ENCODE measurements around the gene GFOD2.

Gene GFOD2

DNA sequence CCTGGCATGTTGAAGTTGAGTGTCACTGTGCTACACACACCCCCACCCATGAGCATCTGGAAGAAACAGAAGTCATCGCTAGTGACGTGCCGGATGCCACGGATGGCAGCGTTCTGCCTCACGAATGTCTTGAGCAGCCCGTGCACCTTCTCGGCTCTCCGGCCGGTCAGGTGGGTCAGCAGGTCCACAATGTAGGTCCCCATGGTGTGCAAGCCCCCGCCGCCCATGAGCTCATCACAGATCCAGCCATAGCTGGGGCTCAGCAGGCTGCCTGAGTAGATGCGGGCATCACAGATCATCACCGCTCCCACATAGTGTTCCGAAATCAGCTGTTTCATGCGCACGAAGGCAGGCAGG, 43.6 kb downstream of the GFOD2 start:
- Histone ChIP-seq H3K36me3 (peaks cover 7 to 34% (median 20%) of the 10 kb centered on the region in 11 experiments; a peak in 20 of 22 replicates), H3K4me1 (peaks cover 38 to 57% (median 49%) of the 10 kb centered on the region in 10 experiments), H3K4me2 (peak overlapping the region in 2 of 11 experiments; percentile 81 to 86; a peak in 3 of 22 replicates), H3K27ac (no peak overlapping the region), H3K9ac (no peak overlapping the region), H3K9me3 (replicated peaks in 1 of 11) (no peaks in the 10 kb centered on the region), H3K27me3 (no peaks in the 10 kb centered on the region), H4K20me1 (peaks cover 0 to 8% (median 0%) of the 10 kb centered on the region in 11 experiments; a peak in 1 of 22 replicates), H3K4me3 (no peak overlapping the region)
- TF ChIP-seq Cebpa-rat (IDR thresholded peaks at IDR 0.05): no peak

DNA sequence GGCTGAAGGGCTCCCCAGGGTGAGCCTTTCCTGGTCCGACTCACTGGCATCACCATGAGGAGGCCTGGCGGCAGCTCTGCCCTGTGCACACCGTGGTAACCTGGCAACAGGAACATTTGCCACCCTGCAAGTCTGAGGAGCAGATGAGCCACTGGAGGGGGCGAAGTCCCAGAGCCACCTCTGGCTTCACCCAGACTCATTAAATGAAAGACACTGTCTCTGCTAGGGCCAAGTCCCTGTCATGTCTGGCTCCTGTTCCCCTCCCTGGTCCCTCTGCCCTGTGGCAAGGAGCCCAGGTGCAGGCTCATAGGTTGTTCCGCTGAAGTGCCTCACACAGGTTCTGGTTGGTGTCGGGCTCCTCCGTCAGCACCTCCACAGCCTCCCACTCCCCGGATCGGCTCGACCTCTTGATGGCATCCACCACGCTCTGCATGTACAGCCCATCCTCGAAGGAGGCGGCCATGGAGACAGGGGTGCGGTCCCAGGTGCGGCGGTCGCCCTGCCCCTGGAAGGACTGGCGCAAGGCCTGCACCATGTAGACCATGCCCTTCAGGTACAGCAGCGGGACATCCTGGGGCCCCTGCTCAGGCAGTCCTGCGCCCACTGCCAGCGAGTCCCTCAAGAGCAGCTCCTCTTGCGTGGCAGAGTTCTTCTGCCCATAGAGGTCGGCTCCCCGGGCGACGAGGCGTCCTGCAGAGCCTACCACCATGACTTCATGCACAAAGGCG, 44.1 kb downstream of the GFOD2 start:
- Histone ChIP-seq H3K4me1 (peaks cover 38 to 57% (median 49%) of the 10 kb centered on the region in 10 experiments), H4K20me1 (peaks cover 0 to 8% (median 0%) of the 10 kb centered on the region in 11 experiments; a peak in 1 of 22 replicates), H3K36me3 (peaks cover 2 to 28% (median 15%) of the 10 kb centered on the region in 11 experiments; a peak in 18 of 22 replicates), H3K27ac (peak overlapping the region; percentile 45 to 80 (median 72); a peak in 19 of 22 replicates), H3K9ac (peak overlapping the region in 10 of 11 experiments; percentile 38 to 70 (median 64); a peak in 15 of 22 replicates), H3K4me2 (peak overlapping the region; percentile 66 to 86 (median 80)), H3K4me3 (no peak overlapping the region), H3K9me3 (replicated peaks in 1 of 11) (no peaks in the 10 kb centered on the region), H3K27me3 (no peaks in the 10 kb centered on the region)
- no peak for TF ChIP-seq Cebpa-rat (IDR thresholded peaks at IDR 0.05)

DNA sequence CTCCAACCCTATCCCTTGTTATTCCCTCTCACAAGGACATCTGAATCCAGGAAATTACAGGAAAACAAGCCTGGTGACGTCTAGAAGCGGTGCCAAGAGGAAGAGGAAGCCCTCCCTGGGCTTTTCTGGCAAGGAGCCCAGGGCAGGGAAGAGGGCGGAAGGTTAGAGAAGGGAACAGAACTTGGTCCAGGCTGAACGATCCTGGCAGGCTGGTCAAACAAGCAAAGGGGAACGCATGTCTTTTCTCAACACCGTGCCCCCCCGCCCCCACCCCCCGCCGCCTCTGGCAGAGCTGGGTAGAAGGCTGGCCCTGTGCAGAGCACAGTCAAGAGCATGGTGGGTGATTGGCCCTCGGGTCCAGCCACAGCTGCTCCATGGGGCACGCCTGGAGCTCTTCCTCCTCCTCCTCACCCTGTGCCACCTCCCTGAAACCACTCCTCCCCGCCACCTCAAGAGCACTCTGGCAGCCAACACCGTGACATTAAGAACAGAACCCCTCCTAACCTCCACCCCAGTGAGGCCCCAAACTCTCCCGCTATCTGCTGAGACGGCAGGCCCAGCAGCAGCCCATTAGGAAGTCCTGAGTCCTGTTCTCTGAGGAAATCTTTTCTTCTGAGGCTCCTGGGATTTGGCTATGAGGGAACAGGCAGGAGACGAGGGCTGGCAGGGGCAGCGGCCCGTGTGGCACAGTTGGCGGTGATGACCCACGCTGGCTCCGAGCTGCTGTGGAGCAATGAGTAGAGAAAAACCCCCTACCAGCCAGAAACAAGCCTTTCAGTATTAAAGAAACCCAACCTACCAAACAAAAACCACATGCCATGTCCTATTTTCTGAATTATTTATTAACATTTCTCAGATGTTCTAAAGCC, 45.2 kb downstream of the GFOD2 start:
- no peak for TF ChIP-seq Cebpa-rat (IDR thresholded peaks at IDR 0.05)

DNA sequence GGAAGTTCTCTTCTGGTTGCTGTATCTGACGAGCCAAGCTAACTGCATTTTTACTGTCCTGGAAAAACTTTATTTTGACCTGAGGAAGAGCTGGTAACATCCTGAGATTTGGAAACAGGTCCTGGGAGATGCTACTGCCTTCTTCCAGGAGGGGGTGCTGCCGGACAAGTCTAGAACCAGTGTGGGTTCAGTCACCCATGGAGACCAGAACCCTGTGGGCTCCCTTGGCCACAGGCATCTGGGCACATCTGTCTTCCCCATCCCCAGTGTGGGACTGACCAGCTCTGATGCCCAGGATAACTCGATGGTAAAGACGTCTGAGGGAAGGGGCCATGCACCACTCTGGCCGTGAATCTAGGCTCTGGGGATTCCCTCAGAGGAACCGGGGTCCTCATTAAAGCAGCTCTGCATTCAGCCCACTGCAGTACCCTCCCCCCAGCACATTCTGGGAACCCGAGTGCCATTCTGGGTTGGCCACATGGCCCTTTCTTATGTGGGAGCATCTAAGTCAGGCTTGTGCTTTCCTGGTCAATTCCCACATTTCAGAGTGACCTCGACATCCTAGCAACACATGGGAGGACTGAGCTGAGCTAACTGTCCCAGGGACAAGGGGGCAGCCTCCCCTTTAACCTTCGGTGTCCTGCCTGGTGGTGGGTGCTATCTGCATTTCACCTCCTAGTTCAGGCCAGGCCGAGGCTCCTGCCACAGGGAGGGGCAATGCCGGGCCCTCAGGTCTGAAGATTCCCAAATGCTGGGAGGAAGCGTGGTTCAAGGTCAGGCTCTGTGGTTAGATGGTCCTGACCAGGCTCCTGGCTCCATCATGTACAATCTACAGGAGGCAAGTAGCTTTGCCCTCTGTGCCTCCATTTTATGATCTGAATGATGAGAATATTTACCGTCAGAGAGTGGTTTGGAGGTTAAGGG, 46.1 kb downstream of the GFOD2 start:
- Histone ChIP-seq H3K9ac (peak overlapping the region; percentile 2 to 64 (median 53); a peak in 18 of 22 replicates), H3K4me2 (peak overlapping the region; percentile 52 to 84 (median 78)), H3K27ac (peak overlapping the region in 10 of 11 experiments; percentile 50 to 80 (median 70); a peak in 21 of 22 replicates), H3K27me3 (no peaks in the 10 kb centered on the region), H3K36me3 (peaks cover 0 to 18% (median 11%) of the 10 kb centered on the region in 11 experiments; a peak in 10 of 22 replicates), H3K9me3 (replicated peaks in 1 of 11) (no peaks in the 10 kb centered on the region), H3K4me1 (peaks cover 51 to 73% (median 64%) of the 10 kb centered on the region in 10 experiments), H4K20me1 (peaks cover 0 to 8% (median 0%) of the 10 kb centered on the region in 11 experiments; a peak in 2 of 22 replicates), H3K4me3 (no peak overlapping the region)
- no peak for TF ChIP-seq Cebpa-rat (IDR thresholded peaks at IDR 0.05)

More for the DNA sequence above, 45.2 kb downstream of the GFOD2 start:
- Histone ChIP-seq H3K9me3 (replicated peaks in 1 of 11) (no peaks in the 10 kb centered on the region), H3K9ac (peak overlapping the region; percentile 38 to 70 (median 64)), H3K27me3 (no peaks in the 10 kb centered on the region), H3K4me1 (peaks cover 42 to 64% (median 56%) of the 10 kb centered on the region in 10 experiments), H4K20me1 (peaks cover 0 to 8% (median 0%) of the 10 kb centered on the region in 11 experiments; a peak in 1 of 22 replicates), H3K27ac (peak overlapping the region; percentile 50 to 80 (median 72); a peak in 21 of 22 replicates), H3K4me3 (peak overlapping the region in 4 of 10 experiments; percentile 7 to 32 (median 22); a peak in 2 of 20 replicates), H3K36me3 (peaks cover 0 to 23% (median 13%) of the 10 kb centered on the region in 11 experiments; a peak in 11 of 22 replicates), H3K4me2 (peak overlapping the region; percentile 66 to 86 (median 80))

DNA sequence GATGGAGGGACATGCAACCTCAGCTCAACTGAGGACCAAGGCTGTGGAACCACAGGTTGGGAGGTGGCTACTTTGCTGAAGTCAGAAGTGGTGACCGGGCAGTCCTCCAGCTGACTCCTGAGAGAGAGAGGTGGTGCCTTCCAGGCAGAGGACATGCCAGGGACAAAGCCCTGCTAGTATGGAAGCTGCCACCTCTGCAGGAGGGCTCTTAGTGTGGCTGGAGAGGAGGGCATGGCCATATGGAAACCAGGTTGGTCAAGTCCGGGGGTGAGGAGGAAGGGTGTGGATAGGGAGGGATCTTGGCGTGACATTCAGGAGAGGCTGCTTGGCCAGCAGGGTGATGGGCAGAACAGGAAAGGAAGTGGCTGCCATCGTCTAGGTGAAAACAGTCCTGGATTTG, 46.8 kb downstream of the GFOD2 start:
- Histone ChIP-seq H3K27ac (no peak overlapping the region), H3K4me1 (peaks cover 57 to 72% (median 64%) of the 10 kb centered on the region in 10 experiments), H3K4me2 (no peak overlapping the region; a peak in 1 of 22 replicates), H3K36me3 (peaks cover 0 to 13% (median 7%) of the 10 kb centered on the region in 11 experiments; a peak in 8 of 22 replicates), H3K9me3 (replicated peaks in 1 of 11) (no peaks in the 10 kb centered on the region), H3K27me3 (no peaks in the 10 kb centered on the region), H3K9ac (no peak overlapping the region), H4K20me1 (peaks cover 0 to 4% (median 0%) of the 10 kb centered on the region in 11 experiments; a peak in 2 of 22 replicates), H3K4me3 (no peak overlapping the region)
- no peak for TF ChIP-seq Cebpa-rat (IDR thresholded peaks at IDR 0.05)

DNA sequence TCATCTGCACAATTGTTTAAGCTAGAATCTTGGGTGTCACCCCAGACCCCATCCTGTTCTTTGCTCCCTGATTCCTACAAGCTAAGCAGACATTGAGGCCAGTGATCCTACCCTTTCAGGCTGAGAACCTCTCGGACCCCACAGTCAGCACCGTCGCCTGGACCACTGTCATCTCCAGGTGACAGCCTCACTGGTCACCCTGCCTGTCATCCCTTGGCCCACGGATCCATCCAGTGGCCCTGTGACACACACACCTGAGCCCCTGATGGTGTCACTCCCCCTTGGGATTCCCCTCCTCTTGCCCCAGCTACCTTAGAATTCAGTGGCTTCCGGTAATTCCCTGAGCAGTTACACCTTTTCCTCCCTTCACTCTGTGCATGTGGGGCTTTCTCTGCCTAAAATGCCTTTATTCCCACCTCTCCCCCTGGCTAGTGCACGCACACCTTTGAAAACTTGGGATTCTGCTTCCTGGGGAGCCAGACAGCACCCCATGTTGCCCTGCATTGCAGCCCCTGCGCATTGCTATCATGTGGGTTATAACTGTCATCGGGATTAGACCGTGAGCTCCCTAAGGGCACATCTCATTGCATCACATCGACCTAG, 49.5 kb downstream of the GFOD2 start:
- peaks cover 0 to 4% (median 0%) of the 10 kb centered on the region in 11 experiments; a peak in 2 of 22 replicates for H4K20me1 ChIP-seq
- TF ChIP-seq Cebpa-rat (IDR thresholded peaks at IDR 0.05): no peak
- H3K27ac ChIP-seq: no peak overlapping the region; a peak in 1 of 22 replicates
- H3K9me3 ChIP-seq (replicated peaks in 1 of 11): no peaks in the 10 kb centered on the region
- H3K4me2 ChIP-seq: peak overlapping the region in 4 of 11 experiments; percentile 93 to 99 (median 96); a peak in 4 of 22 replicates
- no peaks in the 10 kb centered on the region for H3K27me3 ChIP-seq
- no peak overlapping the region for H3K4me3 ChIP-seq
- H3K4me1 ChIP-seq: peaks cover 55 to 68% (median 64%) of the 10 kb centered on the region in 10 experiments
- H3K36me3 ChIP-seq: no peaks in the 10 kb centered on the region
- peak overlapping the region in 4 of 11 experiments; percentile 13 to 96 (median 37); a peak in 5 of 22 replicates for H3K9ac ChIP-seq

DNA sequence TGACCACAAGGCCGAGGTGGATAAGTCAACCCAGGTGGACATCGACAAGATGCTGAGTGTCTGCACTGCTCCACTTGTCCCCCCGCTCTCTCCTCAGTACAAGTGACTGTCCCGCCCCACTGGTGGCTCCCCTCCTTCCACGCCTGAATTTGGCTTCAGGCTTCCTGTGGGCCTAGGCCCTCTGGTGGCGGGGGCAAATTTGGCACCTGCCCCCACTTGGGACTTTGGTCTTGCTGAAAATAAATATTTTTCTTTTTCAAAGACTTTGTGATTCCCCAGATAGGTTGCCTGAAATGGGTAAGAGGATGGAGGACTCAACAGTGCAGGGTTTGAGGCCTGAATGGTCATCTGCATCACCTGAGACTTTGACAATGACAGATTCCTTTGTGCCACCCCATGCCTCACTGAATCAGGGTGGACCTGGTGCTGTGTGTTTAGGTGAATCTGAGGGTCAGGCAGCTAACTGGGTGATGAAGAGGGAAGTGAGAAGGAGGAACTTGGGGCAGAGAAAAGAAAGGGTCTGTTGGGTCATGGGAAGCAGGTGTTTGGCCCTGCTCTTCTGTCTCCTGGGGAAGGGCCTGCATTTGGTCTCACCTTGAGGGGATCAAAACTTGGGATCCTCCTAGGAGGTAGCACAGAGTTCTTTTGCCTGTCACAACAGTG, 50.5 kb downstream of the GFOD2 start:
- H3K4me1 ChIP-seq: peaks cover 48 to 68% (median 56%) of the 10 kb centered on the region in 10 experiments
- peak overlapping the region; percentile 65 to 99 (median 95) for H3K4me2 ChIP-seq
- no peaks in the 10 kb centered on the region for H3K27me3 ChIP-seq
- H3K36me3 ChIP-seq: peaks cover 0 to 4% (median 0%) of the 10 kb centered on the region in 11 experiments; a peak in 1 of 22 replicates
- no peak for TF ChIP-seq Cebpa-rat (IDR thresholded peaks at IDR 0.05)
- peak overlapping the region in 6 of 11 experiments; percentile 20 to 96 (median 38); a peak in 11 of 22 replicates for H3K27ac ChIP-seq
- H3K9me3 ChIP-seq (replicated peaks in 1 of 11): no peaks in the 10 kb centered on the region
- peak overlapping the region in 10 of 11 experiments; percentile 13 to 96 (median 34); a peak in 13 of 22 replicates for H3K9ac ChIP-seq
- H3K4me3 ChIP-seq: no peak overlapping the region
- H4K20me1 ChIP-seq: peaks cover 0 to 6% (median 0%) of the 10 kb centered on the region in 11 experiments; a peak in 5 of 22 replicates
